ENCODE data around the gene NF1.
"Not testable (repeated sequence)": the region's sequence is repeated elsewhere in the genome, so short reads cannot be mapped to it uniquely, and the experiment has no call there.

The NF1 gene

DNA sequence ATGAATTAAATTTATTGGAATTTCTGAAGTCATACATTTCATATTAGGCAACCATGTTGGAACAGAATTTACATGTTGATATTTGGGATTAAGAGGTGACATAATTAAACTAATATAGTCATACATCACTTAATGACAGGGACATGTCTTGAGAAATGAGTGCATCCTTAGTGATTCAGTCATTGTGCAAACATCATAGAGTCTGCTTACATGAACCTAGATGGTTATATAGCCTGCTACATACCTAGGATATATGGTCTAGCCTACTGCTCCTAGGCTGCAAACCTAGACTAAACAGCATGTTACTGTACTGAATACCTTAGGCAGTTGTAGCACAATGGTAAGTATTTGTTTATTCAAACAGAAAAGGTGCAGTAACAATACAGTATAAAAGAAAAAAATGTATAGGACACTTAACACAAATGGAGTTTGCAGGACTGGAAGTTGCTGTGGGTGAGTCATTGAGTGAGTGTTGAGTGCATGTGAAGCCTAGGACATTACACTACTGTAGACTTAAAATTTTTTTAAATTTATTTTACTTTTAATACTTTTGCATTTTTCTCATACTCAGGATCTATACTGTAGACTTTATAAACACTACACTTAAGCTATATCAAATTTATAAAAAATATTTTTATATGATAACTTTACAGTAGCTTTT, 116.7 kb downstream of the NF1 start:
- no peak for DNase-seq

GRCh38 chr17:31216031-31216751, 121.4 kb downstream of the NF1 start:
- DNase-seq = no peak

GRCh38 chr17:31224366-31224765, 129.6 kb downstream of the NF1 start:
- no peak for DNase-seq

DNA sequence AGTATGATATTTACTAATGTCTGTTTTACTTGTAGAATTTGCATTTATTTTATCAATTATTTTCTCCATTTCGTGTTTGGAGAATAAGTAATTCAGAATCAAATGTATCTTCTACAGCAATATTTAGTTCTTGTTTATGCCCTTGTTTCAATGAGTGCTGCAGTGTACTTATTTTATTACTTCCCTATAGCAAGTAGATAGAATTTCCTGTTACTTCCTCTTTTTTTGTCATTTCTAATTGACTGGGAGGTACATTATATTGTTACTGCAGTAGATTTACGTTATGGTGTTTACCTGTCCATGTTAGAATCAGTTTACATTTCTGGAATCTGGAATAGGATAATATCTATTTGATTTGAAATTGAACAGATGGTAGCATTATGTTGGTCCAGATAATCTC, 131.1 kb downstream of the NF1 start:
- no peak for DNase-seq

DNA sequence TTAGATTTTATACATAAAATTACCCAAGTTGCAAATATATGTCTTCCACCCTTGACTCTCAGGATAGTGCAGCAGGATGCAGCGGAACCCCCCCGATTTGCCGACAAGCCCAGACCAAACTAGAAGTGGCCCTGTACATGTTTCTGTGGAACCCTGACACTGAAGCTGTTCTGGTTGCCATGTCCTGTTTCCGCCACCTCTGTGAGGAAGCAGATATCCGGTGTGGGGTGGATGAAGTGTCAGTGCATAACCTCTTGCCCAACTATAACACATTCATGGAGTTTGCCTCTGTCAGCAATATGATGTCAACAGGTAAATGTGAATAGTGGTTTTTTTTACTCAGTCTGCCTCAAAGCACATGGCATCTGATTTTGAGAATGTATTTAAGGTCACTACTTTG, 131.6 kb downstream of the NF1 start:
- no peak for DNase-seq

DNA sequence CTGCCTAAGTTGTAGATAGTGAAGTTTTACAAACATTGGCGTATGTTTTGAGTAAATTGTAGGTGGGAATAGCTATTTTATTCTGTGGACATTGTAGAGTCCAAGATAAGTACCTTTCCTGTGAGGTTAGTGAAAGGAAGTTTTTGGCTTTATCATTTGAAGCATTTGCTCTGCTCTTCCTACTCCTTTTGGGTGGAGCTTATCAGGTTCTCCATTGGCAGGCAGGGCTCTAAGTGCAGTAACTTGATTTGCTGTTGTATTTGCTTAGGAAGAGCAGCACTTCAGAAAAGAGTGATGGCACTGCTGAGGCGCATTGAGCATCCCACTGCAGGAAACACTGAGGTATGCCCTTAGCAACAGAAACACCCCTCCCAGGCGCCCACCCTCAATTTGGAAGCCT, 132.2 kb downstream of the NF1 start:
- no peak for DNase-seq

- no peak for DNase-seq
Measured at GRCh38 chr17:31231852-31232251, 137.1 kb downstream of the NF1 start.

GRCh38 chr17:31235110-31235509, 140.3 kb downstream of the NF1 start:
- no peak for DNase-seq

DNA sequence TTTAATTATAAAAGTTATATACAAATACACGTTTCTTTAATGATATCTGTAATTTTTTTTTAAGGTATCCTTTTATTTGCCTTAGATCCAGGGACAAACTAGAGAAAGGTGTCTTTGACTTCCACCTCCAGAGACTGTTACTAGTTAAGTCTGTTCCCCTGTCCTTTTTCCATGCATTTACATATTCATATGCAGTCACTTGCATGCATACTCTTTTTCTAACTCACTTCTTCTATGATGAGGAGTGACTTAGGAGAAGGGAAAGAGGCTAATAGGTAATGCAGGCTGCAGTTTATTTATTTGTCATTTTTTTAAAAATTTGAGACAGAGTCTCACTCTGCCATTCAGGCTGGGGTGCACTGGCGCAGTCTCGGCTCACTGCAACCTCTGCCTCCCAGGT, 141.4 kb downstream of the NF1 start:
- no peak for DNase-seq

DNA sequence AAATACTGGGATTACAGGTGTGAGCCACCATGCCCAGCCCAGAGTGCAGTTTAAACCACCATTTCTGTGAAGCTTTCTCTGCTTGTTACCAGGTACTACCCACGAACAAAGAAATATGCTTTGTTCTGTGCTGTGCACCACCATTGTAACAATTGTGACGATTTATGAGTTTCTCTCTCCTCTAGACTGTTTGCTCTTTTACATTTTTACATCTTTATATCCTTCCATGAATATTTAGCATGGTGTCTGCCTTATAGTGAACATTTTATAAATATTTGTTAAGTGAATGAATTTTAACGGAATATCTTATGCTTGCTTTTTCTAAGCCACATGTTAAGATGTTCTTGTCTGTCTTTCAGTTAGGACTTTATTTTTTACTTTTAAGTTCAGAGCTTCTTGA, 141.9 kb downstream of the NF1 start:
- DNase-seq = no peak

- no peak for DNase-seq
Measured at GRCh38 chr17:31241116-31241515, 146.3 kb downstream of the NF1 start.

GRCh38 chr17:31248986-31249834, 154.4 kb downstream of the NF1 start:
- no peak for DNase-seq

- DNase-seq = no peak
Measured at GRCh38 chr17:31249835-31250141, 155.0 kb downstream of the NF1 start.

- DNase-seq = no peak
Measured at GRCh38 chr17:31250229-31250628, 155.5 kb downstream of the NF1 start.

DNA sequence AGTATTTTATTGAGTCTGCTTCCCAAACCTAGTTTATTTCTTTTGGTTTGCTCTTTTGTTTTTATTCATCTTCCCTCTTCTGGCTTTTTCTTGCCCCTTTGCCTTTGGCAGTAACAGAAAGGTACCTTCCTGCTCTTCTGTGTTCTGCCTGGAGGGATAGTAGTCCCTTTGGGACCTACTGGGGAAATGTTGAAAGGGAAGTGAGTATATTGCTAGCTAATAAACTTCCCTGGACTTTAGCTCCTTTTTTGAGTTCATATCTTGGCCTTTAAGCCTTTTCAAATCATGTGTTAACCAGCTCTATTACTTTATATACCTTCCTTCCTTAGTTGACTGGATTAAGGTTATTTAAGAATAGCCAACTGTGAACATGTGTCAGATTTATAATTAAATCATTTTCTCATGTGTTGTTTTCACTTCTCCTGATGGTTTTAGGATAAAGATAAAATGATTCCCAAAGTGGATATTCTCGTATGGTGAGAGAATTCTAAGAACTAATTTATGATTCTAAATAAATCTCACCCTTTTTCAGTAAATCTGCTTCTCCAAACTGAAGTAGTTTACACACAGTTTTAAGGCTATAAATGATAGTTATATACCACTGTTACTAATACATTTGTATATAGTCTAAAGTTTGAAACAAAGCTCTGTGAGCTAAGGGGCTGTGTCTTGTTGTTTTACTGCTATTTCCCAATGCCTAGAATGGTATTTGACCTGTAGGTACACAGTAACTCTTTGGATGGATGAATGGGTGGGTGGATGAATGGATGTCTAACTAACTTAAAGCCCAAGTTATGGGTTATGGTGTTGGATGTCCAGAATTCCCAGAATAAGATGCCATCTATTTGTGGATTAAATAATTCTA, 156.6 kb downstream of the NF1 start:
- DNase-seq = no peak

GRCh38 chr17:31251970-31252328, 157.2 kb downstream of the NF1 start:
- DNase-seq = no peak

DNA sequence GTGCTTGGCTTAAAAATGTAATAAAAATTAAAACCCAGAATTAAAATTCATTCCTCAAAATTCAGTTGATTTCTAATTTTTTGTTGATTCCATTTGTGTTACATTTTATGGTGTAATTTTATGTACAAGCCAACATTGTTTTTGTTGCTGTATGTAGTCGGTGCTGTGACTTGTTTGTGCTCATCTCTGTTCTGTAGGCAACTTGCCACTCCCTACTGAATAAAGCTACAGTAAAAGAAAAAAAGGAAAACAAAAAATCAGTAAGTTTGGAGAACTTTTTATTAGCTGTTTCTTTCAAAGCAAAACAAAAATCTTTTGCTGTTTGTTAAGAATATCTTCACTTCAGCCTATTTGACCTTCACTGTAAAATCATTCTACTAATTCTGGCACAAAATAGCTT, 158.0 kb downstream of the NF1 start:
- DNase-seq = no peak

DNA sequence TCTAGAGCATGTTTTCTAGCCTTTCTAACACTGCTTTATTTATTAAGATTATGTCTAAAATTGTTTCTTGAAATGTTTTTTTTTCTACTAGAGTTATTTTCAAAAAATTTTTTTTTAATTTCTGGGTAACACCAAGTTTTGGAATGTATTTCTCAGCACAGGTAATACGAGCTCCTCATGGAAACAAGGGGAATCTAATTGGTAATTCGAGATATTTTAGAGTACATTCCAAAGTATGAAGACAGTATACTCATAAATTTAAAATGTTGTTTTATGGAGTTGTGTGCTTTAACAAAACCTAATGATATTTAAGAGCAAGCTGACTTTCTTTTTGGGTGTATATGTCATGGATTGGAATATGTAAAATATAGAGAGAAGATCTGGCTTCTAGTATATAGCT, 159.9 kb downstream of the NF1 start:
- no peak for DNase-seq

DNA sequence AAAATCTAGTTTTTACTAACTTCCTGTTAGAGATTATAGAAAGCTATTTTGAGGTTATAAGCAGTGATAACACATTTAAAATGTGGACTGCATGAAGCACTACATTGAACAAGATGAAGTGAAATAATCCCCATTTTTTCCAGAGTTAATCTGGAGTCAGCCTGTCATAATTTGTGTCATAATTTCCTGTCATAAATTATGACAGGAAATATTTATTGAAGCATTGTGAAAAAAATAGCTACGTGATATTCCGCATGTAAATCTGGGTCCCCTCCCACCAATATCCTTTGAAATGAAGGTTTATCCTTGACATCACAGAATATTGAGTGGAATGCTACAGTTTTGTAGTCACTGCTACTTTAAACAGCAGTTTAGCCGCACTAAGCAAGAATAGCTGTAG, 162.2 kb downstream of the NF1 start:
- no peak for DNase-seq

GRCh38 chr17:31260151-31260550, 165.4 kb downstream of the NF1 start:
- DNase-seq = no peak

DNA sequence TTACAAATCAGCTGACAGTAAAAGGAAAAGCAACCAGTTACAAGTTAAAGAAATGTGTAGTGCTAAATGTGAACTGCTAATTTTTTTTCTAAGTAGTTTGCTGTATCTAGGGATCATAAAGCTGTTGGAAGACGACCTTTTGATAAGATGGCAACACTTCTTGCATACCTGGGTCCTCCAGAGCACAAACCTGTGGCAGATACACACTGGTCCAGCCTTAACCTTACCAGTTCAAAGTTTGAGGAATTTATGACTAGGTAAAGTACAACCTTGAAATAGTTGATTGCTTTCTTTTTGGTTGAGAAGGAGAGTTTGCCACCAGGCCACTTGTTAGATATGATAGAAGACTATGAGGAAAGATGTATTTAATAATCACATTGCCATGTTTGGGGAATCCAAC, 166.8 kb downstream of the NF1 start:
- DNase-seq = no peak

- DNase-seq = not testable (repeated sequence)
Measured at GRCh38 chr17:31262923-31263322, 168.1 kb downstream of the NF1 start.

- DNase-seq = no peak
Measured at GRCh38 chr17:31266042-31266441, 171.3 kb downstream of the NF1 start.

All from stimulated activated CD8-positive, alpha-beta memory T cell treated with anti-CD3 and anti-CD28 coated beads, Interleukin-4, amount 100 ng/mL, for 48 hours (primary cell).